Measurements from ENCODE around the gene CCNE1.
A peak's percentile ranks its signal among the peaks of the same experiment; 100 is the strongest.
"Not testable (repeated sequence)": the region's sequence is repeated elsewhere in the genome, so short reads cannot be mapped to it uniquely, and the experiment has no call there.

Gene CCNE1

GRCh38 chr19:29785360-29785759, 26.4 kb upstream of the CCNE1 start:
- ChIA-PET CTCF (interaction anchor here (0.7 to 1.8 kb wide), 13 partner anchors 11 to 533 kb away, joined by 3 to 8 read pairs (median 3); partner anchors contain the start of gene PLEKHF1), POLR2A (no interaction called here)
- no peak for DNase-seq (ENCODE audit: extremely low spot score)
- TF ChIP-seq CTCF (IDR thresholded peaks at IDR 0.05; ENCODE audit: control extremely low read depth, extremely low read depth, low read depth, missing control alignments): no peak

- peak; percentile 54 for TF ChIP-seq CTCF (IDR thresholded peaks at IDR 0.05; ENCODE audit: control extremely low read depth, extremely low read depth, low read depth, missing control alignments)
These were observed 25.7 kb upstream of the CCNE1 start for GRCh38 chr19:29785955-29786589.

GRCh38 chr19:29787281-29787680, 24.5 kb upstream of the CCNE1 start:
- no peak for TF ChIP-seq CTCF (IDR thresholded peaks at IDR 0.05; ENCODE audit: control extremely low read depth, extremely low read depth, low read depth, missing control alignments)
- ChIA-PET CTCF (interaction anchor here (0.8 to 1.5 kb wide), 3 partner anchors 9 to 28 kb away, joined by 3 to 6 read pairs (median 3); no protein-coding TSS in a partner anchor), POLR2A (no interaction called here)
- no peak for DNase-seq (ENCODE audit: extremely low spot score)

More at GRCh38 chr19:29785955-29786589, 25.7 kb upstream of the CCNE1 start:
- peak; percentile 51 for DNase-seq (ENCODE audit: extremely low spot score)
- ChIA-PET CTCF (interaction anchor here (0.7 to 1.8 kb wide), 14 partner anchors 10 to 532 kb away, joined by 3 to 8 read pairs (median 3); partner anchors contain the start of gene PLEKHF1), POLR2A (no interaction called here)

- CTCF ChIA-PET: interaction anchor here (1.4 kb wide), 1 partner anchor 40 kb away, joined by 3 read pairs; no protein-coding TSS in a partner anchor
- TF ChIP-seq CTCF (IDR thresholded peaks at IDR 0.05; ENCODE audit: control extremely low read depth, extremely low read depth, low read depth, missing control alignments): no peak
- DNase-seq (ENCODE audit: extremely low spot score): no peak
- POLR2A ChIA-PET: no interaction called here
These were observed 22.8 kb upstream of the CCNE1 start for GRCh38 chr19:29789007-29789406.

- ChIA-PET CTCF (interaction anchor here (1.2 to 1.4 kb wide), 3 partner anchors 15 to 77 kb away, joined by 3 to 4 read pairs (median 3); no protein-coding TSS in a partner anchor), POLR2A (no interaction called here)
- no peak for TF ChIP-seq CTCF (IDR thresholded peaks at IDR 0.05; ENCODE audit: control extremely low read depth, extremely low read depth, low read depth, missing control alignments)
- DNase-seq (ENCODE audit: extremely low spot score): no peak
These were observed 18.6 kb upstream of the CCNE1 start for GRCh38 chr19:29793116-29793727.

GRCh38 chr19:29794490-29794889, 17.3 kb upstream of the CCNE1 start:
- POLR2A ChIA-PET; DNase-seq (ENCODE audit: extremely low spot score): not testable (repeated sequence)
- CTCF ChIA-PET: interaction anchor here (0.8 to 1.4 kb wide), 4 partner anchors 13 to 78 kb away, joined by 3 to 4 read pairs (median 3); no protein-coding TSS in a partner anchor

Measured in GM10248 (cell line).